DOHH2 (cell line): Measurements from ENCODE around the gene PPP1R3G.

Experiments
- H3F3A ChIP-seq: fragments of 200-600 bp; sonication (generic), shearing (Covaris generic); 2 replicates; pipeline ENCODE4 v1.6.0; 2016; ENCODE audit warnings: antibody characterized with exemption, mild to moderate bottlenecking; ENCODE audit not compliant: control insufficient read depth, insufficient read depth
- H3K27ac ChIP-seq: fragments of 200-600 bp; sonication (generic); 2 replicates; pipeline ENCODE4 v1.5.1; 2014; ENCODE audit warnings: low read depth, mild to moderate bottlenecking, low read length, moderate library complexity
- H3K27me3 ChIP-seq: fragments of 200-600 bp; sonication (generic); 2 replicates; pipeline ENCODE4 v1.6.1; 2014; ENCODE audit warnings: mild to moderate bottlenecking, low read length, mixed read lengths; ENCODE audit not compliant: control insufficient read depth
- H3K36me3 ChIP-seq: fragments of 200-600 bp; sonication (generic); 2 replicates; pipeline ENCODE4 v1.6.1; 2014; ENCODE audit warnings: mild to moderate bottlenecking, low read length, moderate library complexity, mixed read lengths; ENCODE audit not compliant: control insufficient read depth
- H3K4me1 ChIP-seq: fragments of 200-600 bp; sonication (generic); 2 replicates; pipeline ENCODE4 v1.6.1; 2014; ENCODE audit warnings: mild to moderate bottlenecking, low read length, mixed read lengths; ENCODE audit not compliant: control insufficient read depth
- H3K4me2 ChIP-seq: fragments of 200-600 bp; sonication (generic); 2 replicates; pipeline ENCODE4 v1.6.0; 2014; ENCODE audit warnings: mild to moderate bottlenecking, low read length, moderate library complexity
- H3K4me3 ChIP-seq: fragments of 200-600 bp; sonication (generic); 2 replicates; pipeline ENCODE4 v1.5.1; 2014; ENCODE audit warnings: mild to moderate bottlenecking, low read length, mixed read lengths
- H3K79me2 ChIP-seq: fragments of 200-600 bp; sonication (generic); 2 replicates; pipeline ENCODE4 v1.6.1; 2014; ENCODE audit warnings: mild to moderate bottlenecking, low read length, mixed read lengths; ENCODE audit not compliant: control insufficient read depth
- H3K9me2 ChIP-seq: fragments of 200-600 bp; sonication (generic); replicated peaks from 2 replicates; pipeline ENCODE4 v1.6.1; 2014; ENCODE audit warnings: mild to moderate bottlenecking, low read length, mixed read lengths; ENCODE audit not compliant: control insufficient read depth
- H3K9me3 ChIP-seq: fragments of 200-600 bp; sonication (generic); 2 replicates; pipeline ENCODE4 v1.6.1; 2014; ENCODE audit warnings: antibody characterized with exemption, low read length, mixed read lengths; ENCODE audit not compliant: control insufficient read depth, insufficient read depth
- H4K20me1 ChIP-seq: fragments of 200-600 bp; sonication (generic); 2 replicates; pipeline ENCODE4 v1.6.0; 2014; ENCODE audit warnings: low read depth, mild to moderate bottlenecking, antibody characterized with exemption, low read length, moderate library complexity; ENCODE audit not compliant: control insufficient read depth, insufficient read depth
- EZH2phosphoT487 ChIP-seq: fragments of 200-600 bp; sonication (generic); IDR thresholded peaks from 2 replicates; pipeline ENCODE4 v1.6.1; 2017; ENCODE audit warnings: borderline replicate concordance, mild to moderate bottlenecking, antibody characterized with exemption, low read length, moderate library complexity, mixed read lengths
- TF ChIP-seq, protein P1 (sequence below): fragments of 200-600 bp; sonication (generic); IDR thresholded peaks from one replicate; pipeline ENCODE4 v1.5.1; 2014; ENCODE audit warnings: antibody characterized with exemption, mild to moderate bottlenecking, low read depth, low read length; ENCODE audit not compliant: poor library complexity, severe bottlenecking

Gene PPP1R3G

DNA sequence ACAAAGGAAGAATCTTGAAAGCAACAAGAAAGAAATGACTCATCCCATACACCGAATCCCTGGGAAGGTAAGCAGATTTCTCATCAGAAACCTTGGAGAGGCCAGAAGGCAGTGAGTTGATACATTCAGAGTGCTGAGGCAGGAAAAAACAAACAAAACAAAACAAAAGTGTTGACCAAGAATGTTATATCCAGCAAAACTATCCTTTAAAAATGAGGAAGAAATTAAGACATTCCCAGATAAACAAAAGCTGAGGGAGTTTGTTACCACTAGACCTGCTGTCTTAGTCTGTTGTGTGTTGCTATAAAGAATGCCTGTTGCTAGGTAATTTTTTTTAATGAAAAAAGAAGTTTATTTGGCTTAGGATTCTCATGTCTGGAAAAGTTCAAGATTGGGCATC is 33.7 kb upstream of the PPP1R3G start:
- Histone ChIP-seq H3K79me2 (no peaks in the 10 kb centered on the region), H3K4me3 (no peak overlapping the region), H3K36me3 (no peaks in the 10 kb centered on the region), H3K4me2 (no peak overlapping the region), H4K20me1 (no peaks in the 10 kb centered on the region), H3F3A (no peaks in the 10 kb centered on the region), H3K27me3 (0 out of 2 replicates have a peak, but pooled peaks cover 3% of the 10 kb centered on the region), H3K4me1 (no peaks in the 10 kb centered on the region), H3K9me2 (no peaks in the 10 kb centered on the region; the same call in 1 of the 2 replicates), H3K9me3 (peaks cover 5% of the 10 kb centered on the region; the same call in 1 of the 2 replicates), H3K27ac (no peak overlapping the region)
- no peak for TF ChIP-seq EZH2phosphoT487
- TF ChIP-seq, protein P1, sequence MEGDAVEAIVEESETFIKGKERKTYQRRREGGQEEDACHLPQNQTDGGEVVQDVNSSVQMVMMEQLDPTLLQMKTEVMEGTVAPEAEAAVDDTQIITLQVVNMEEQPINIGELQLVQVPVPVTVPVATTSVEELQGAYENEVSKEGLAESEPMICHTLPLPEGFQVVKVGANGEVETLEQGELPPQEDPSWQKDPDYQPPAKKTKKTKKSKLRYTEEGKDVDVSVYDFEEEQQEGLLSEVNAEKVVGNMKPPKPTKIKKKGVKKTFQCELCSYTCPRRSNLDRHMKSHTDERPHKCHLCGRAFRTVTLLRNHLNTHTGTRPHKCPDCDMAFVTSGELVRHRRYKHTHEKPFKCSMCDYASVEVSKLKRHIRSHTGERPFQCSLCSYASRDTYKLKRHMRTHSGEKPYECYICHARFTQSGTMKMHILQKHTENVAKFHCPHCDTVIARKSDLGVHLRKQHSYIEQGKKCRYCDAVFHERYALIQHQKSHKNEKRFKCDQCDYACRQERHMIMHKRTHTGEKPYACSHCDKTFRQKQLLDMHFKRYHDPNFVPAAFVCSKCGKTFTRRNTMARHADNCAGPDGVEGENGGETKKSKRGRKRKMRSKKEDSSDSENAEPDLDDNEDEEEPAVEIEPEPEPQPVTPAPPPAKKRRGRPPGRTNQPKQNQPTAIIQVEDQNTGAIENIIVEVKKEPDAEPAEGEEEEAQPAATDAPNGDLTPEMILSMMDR: no peak

DNA sequence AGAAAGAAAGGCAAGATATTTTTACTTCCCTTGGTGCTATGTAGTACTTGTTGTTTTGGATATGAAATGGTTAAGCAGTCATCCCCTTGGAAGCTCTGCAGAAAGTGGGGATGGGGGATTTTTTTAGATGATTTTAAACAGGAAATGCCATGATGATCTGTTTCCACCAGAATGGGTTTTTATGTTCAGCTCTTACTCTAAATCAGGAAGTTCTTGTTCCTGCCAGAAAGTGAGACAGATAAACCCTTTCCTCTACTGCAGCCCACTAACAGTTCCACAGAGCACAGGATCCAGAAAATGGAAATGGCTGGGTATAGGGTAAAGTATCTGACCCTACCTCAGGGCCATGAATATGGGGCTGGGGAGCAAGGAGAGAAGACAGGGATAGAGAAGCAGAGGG is 32.1 kb upstream of the PPP1R3G start:
- H3K4me1 ChIP-seq: peaks cover 3% of the 10 kb centered on the region
- no peak overlapping the region for H3K4me2 ChIP-seq
- no peaks in the 10 kb centered on the region for H3K36me3 ChIP-seq
- H3K27me3 ChIP-seq: 0 out of 2 replicates have a peak, but pooled peaks cover 3% of the 10 kb centered on the region
- H4K20me1 ChIP-seq: no peaks in the 10 kb centered on the region
- H3K79me2 ChIP-seq: no peaks in the 10 kb centered on the region
- H3K4me3 ChIP-seq: no peak overlapping the region
- TF ChIP-seq, protein P1: no peak
- no peak for TF ChIP-seq EZH2phosphoT487
- peaks cover 5% of the 10 kb centered on the region; the same call in 1 of the 2 replicates for H3K9me3 ChIP-seq
- no peaks in the 10 kb centered on the region for H3K9me2 ChIP-seq
- H3K27ac ChIP-seq: no peak overlapping the region
- H3F3A ChIP-seq: no peaks in the 10 kb centered on the region

DNA sequence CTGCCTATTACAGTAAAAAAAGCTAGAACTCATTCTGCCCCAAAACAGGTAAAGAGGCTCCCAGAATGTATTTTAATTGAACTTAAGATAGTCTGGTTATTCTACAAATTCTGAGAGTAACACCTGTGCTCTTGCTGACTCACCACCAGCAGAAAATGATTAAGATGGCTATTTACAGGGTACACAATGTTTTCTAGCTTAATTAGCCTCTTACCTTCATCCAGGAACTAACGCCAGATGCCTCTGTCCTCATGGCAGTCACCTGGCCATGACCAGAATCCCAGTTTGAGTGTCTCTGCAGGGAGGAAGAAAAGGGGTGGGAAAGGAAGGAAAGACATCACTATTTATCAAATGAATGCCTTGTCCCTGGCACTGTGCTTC is 31.3 kb upstream of the PPP1R3G start:
- Histone ChIP-seq H3K36me3 (no peaks in the 10 kb centered on the region), H3K9me2 (no peaks in the 10 kb centered on the region), H3F3A (no peaks in the 10 kb centered on the region), H3K27me3 (0 out of 2 replicates have a peak, but pooled peaks cover 3% of the 10 kb centered on the region), H3K4me1 (peaks cover 3% of the 10 kb centered on the region), H3K79me2 (no peaks in the 10 kb centered on the region), H3K4me2 (no peak overlapping the region), H3K4me3 (no peak overlapping the region), H4K20me1 (no peaks in the 10 kb centered on the region), H3K27ac (no peak overlapping the region), H3K9me3 (peaks cover 5% of the 10 kb centered on the region; the same call in 1 of the 2 replicates)
- TF ChIP-seq, protein P1: no peak
- TF ChIP-seq EZH2phosphoT487: no peak
